ENCODE measurements around the gene CNTNAP5.

The CNTNAP5 gene

GRCh38 chr2:124542932-124543640, 518.0 kb downstream of the CNTNAP5 start:
- no peak for DNase-seq (ENCODE audit: low spot score)

DNA sequence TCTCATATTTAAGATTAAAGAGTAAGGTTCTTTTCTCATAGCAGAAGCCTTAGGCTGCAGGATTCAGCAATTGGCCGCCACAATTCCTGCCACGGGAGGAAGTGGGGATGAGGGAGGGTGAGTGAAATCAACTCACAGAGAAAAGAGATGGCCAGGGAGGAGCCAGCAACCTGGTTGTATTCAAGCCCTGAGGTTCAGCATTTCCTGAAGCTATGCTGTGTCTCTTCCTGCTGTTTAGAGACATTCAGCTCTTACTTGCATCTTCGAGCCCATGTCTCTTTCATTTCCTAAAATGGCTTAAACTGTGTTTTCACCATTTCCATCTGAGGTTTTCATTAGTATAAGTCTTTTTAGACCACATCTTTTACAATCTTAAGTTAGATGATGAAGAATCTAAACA, 522.6 kb downstream of the CNTNAP5 start:
- DNase-seq (ENCODE audit: low spot score): no peak

DNA sequence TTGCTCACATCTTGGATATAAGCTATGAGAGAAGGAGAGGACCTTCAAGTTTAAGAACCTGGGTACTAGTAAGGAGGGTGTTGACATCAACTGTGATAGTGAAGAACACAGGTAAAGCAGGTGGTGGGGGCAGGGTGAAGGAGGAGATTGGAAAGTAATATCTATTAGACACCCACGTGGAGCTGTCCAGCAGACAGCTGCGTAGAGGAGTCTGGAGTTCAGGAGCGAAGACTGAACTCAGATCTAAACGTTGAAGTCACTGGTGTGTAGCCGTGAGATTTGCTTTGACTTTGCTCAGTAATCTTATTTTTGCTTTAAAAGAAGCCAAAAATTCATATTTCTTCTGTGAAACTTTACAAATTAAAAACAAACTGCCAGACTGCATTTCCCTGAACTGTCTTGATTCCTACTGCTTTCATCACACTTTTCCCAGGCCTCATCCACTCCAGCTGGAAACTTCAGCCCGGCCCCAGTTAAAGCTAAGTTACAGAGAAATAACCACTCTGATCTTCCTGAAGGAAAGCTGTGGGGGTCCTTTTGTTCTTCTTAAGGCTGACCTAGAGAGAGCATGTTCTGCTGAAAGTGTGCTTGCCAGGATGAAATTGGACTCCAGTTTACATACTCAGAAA, 533.3 kb downstream of the CNTNAP5 start:
- DNase-seq (ENCODE audit: low spot score): no peak

DNA sequence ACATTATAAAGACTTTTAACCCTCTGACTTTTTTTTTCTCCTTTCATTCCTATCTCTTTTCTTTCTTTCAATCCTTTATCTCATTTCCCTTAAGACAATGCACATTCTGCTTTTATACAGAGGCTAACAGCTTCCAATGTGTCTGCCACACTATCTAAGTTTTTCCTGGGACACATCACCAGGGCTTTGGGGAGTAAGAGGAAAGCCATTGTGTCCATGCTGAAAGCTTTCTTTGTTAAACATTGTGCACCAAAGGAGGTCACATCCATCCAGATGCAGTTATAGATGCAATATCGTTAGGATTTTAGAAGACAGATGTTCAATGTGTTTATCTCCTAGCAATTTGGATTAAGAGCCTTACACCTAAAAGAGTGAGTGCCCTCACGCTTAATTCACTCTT, 534.1 kb downstream of the CNTNAP5 start:
- no peak for DNase-seq (ENCODE audit: low spot score)

DNA sequence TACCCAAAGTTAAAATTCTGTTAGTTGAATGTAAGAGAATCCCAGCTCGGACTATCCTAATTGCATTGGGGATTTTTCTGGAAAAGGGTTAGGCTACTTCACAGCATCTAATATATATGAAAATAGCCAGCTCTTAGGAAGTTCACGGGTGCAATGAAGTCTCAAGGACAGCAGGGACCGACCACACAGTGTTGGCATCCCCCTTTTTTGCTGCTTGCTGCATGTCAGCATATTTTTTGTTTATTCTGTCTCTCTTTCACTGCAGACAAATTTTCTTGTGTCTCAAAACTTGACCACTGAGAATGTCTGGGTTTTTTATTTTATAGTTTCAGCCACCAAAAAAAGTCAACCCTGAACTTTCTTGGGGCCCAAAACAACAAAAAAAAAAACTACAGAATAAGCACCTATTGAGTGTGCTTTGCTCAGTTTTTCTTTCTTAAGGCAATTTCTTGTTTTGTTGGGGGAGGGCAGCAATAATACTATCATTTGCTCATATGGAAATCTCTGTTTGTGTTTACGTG, 535.6 kb downstream of the CNTNAP5 start:
- no peak for DNase-seq (ENCODE audit: low spot score)

DNA sequence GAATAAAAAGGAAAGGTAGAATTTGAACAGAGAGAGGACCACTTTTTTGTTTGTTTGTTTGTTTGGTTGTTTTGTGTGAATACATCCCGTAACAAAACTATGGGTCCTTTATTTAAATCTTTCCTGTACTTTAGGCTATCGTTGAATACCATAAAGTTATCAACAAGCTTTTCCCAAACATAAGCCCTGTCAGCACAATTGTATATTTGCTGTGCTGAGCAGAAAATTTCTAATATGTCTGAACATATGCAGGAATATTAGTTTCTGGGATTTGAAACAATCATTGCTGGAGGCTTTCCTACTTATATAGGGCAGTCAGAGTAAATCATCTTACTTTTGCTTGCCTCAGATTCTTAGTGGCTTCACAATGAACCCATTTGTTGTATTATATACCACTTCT, 536.4 kb downstream of the CNTNAP5 start:
- no peak for DNase-seq (ENCODE audit: low spot score)

DNA sequence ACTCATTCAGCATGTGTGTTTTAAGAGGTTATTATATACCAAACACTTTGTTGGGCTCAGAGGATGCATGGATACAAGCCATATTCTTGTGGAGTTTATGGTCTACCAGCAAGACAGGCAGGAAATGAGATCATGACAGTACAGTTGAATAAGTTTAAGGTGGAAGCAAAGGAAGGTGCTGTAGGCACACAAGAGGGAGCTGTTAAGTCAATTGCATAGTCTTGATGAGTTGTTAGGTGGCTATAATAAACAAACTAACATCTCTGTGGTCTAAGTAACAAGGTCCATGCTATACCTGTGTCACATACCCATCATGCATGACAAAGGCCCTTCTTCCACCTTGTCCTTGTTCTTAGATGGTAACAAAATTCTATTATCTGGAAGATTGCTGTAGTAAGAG, 538.3 kb downstream of the CNTNAP5 start:
- DNase-seq (ENCODE audit: low spot score): no peak

DNA sequence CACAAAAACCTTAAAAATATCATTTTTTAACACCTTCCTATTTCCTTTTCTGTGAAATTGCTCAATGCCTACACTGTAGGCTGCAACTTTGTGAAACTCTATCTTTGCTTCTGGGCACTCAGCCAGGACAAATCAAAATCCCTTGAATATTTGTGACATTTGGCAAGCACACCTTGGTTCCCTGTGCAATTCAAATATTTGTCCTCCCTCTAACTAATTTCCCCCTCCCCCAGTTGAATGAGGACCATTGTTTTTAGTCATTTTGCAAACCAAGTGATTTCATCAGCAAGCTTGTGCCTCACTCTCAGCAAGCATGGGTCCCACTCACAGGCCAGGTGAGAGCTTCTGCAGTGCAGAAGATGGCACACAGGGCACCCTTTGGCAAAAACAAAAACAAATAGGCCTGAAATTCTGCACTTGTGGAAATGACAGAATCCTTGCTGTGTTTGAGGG, 541.5 kb downstream of the CNTNAP5 start:
- no peak for DNase-seq (ENCODE audit: low spot score)

DNA sequence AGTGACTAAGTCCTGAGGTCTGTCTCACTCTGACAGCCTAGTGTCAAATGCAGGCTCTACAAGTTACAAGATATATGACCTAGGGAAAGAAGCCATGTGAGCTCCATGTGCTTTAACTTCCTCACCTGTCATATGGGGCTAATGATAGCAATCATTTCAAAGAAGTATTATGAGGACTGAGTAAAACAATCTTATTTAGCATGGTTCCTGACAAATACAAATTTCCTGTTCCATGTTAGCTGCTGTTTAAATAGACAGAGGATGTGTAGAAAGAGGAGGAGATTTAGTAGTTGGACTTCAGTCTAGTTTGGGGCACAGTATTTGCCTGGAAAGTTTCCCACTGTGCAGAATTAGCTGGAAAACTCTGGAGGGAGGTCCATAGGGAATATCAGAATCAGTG, 545.8 kb downstream of the CNTNAP5 start:
- DNase-seq (ENCODE audit: low spot score): no peak

- DNase-seq (ENCODE audit: low spot score): no peak
Observed at GRCh38 chr2:124571836-124572235, 546.7 kb downstream of the CNTNAP5 start.

DNA sequence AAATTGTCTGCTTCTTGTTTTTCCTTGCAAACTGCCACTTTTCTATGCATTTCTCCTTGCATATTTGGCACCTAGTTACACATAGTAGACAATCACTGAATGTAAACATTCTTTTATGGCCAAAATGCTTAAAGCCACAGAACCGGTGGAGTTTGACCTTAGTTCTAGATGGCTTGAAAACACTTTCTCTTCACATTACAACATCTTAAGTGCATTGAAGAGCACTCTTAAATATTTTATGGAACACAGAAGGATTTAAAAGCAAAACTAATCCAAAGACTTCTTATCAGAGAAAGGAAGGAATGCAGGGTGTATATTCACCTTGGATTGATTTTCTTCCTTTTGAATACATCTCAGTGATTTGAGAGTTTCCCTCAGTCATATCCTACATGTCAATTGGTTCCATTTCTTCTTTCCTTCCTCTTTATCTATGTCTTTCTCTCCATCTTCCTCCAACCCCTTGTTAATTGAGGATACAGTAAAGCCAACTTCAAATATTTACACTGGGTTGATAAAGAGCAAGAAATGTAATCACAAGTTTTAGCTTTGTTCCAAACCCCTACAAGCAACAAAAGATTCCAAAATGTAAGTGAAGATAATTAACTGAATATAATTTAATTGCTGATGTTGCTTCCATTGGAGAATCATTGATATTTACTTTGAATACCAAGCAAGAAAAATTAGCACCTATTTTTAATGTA, 548.0 kb downstream of the CNTNAP5 start:
- DNase-seq (ENCODE audit: low spot score): no peak

DNA sequence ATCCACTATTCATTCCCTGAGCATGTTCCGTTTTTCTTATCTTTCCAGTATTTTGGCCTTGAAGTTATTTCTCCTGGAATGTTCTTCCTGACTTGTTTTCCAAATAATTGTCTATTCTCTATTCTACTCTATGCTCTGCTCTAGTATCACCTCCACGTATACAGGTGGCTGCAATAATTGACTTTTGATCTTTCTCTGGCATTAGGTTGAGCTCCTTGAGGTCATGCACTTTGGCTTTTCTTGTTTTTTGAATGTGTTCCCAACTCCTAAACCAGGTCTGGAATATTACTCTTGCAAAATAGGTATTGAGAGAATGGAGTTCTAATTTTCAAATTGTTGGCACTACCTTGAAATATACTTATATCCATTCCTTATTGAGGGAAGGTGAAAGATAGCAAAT, 550.4 kb downstream of the CNTNAP5 start:
- DNase-seq (ENCODE audit: low spot score): no peak

GRCh38 chr2:124580263-124580662, 555.2 kb downstream of the CNTNAP5 start:
- no peak for DNase-seq (ENCODE audit: low spot score)

DNA sequence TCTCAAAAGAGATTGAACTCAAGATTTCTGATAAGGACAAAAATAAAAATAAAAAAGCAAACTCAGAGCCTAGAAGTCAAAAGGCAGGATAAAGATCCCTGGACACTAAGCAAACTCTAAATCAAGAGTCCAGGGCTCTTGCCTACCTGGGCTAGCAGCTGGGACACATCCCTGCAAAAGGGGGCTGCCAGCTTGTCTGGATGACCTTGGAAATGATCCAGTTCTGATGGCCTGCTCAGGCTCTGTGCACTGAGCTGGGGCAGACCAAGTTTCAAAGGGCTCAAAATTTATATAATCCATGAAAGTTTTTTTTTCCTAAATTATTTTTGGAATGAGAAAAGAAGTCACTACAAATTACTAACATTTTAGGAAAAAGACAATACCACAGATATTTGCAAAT, 557.3 kb downstream of the CNTNAP5 start:
- DNase-seq (ENCODE audit: low spot score): no peak

DNA sequence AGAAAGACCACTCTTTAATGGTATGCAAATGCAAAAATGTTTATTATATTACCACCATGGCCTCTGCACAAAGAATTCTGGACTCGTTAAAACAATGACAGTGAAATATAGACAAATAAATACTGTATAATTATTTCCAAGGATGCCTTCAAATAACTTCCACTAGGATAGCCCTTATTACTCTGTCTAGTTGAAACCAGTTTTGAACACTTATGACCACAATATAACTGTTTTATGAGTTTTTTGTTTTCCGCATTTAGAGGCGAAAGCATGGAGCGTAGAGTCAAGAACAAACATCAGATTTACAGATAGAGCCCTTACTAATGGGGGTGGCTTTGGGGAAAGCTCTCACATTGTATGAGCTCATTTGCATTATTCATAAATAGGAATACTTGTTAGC, 559.5 kb downstream of the CNTNAP5 start:
- DNase-seq (ENCODE audit: low spot score): no peak

GRCh38 chr2:124585277-124585676, 560.2 kb downstream of the CNTNAP5 start:
- no peak for DNase-seq (ENCODE audit: low spot score)

DNA sequence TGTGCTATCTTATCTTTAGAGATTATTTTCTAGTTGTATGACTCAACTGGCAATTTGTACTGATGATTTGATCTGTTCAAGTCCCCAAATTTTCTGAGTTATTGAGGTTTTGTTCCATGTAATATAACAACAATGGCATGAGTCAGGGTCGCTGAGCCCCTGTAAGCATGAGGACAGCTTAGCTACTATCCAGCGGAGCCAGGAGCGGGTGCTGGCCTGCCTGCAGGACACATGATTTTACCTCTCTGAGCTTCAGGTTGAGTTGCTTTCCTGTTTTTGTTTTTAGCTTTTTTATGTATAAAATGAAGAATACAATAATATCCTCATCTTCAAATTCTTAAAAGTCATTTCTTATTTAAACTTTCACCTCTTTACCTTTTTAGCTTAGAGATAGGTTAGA, 561.1 kb downstream of the CNTNAP5 start:
- DNase-seq (ENCODE audit: low spot score): no peak

DNA sequence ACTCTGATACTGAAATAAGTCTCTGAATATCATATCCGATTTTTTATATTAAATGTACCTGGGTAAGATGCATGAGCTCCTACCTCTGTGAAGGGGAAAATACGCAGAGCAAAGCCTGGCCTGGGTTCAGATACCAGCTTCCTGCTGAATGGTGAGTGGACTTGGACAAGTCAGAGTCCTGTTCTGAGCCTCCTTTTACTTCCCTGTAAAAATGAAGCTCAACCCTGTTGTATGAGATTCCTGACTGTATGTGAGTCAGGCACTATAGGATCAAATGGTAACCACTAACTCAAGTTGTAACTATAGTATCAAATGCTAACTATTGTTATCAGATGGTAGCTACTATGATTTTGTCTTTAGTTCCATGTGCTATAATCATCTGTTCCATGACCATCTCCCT, 561.7 kb downstream of the CNTNAP5 start:
- DNase-seq (ENCODE audit: low spot score): no peak

- no peak for DNase-seq (ENCODE audit: low spot score)
Observed at GRCh38 chr2:124589971-124590370, 564.9 kb downstream of the CNTNAP5 start.

DNA sequence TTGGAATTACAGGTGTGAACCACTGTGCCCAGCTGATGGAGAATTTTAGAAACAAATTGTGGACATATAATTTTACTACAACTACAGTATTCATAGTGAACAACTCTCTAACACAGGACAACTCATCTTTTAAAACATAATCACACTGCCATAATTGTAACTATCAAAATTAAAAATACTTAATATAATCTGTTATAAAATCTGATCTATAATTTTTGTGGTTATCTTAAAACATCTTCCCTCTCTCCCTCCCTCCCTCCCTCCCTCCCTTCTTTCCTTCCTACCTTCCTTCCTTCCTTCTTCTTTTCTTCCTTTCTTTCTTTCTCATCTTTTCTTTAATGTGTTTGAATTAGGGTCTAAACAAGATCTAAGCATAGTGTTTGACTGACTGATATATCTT, 577.7 kb downstream of the CNTNAP5 start:
- DNase-seq (ENCODE audit: low spot score): no peak

GRCh38 chr2:124604940-124605339, 579.9 kb downstream of the CNTNAP5 start:
- no peak for DNase-seq (ENCODE audit: low spot score)

DNA sequence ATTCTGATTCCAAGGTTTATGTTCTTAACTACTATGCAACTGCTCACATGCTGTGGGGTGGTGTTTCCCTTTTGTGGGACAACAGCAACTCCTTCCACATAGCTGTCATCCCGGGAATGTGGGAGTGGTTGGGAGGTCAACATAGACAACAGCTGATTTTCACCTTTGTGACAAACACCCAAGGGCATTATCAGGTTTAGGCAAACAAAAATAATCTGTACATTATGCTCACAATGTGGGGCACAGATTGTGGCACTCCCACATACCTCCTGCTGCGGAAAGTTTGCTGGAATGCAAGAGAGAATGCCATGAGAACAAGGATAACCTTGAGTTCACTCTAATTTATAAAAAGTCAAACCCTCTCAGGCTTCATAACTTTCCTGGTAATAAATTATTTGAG, 582.6 kb downstream of the CNTNAP5 start:
- DNase-seq (ENCODE audit: low spot score): no peak

DNA sequence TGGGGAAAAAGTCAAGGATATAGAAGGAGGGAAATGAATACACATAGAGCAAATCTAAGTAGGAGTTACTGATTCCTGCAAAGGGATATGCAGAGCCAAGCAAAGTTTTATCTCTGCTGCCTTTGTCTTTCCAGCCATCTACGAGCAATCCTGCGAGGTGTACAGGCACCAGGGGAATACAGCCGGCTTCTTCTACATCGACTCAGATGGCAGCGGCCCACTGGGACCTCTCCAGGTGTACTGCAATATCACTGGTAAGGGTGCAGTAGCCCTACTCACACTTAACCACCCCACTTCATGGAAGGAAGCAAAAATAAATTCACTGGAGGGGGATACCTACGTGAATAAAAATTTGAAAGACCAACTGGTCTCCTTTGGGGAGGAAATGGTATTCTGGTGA, 584.6 kb downstream of the CNTNAP5 start:
- DNase-seq (ENCODE audit: low spot score): no peak
